ENCODE results near the gene TRIP13.

The TRIP13 gene

GRCh38 chr5:863244-863805 is 29.4 kb upstream of the TRIP13 start:
- Histone ChIP-seq H3K27me3 (ENCODE audit: control insufficient read depth, insufficient read depth, low read length) (no peaks in the 10 kb centered on the region), H3K4me3 (ENCODE audit: low read depth, low read length) (no peak overlapping the region), H3K9ac (no peak overlapping the region), H3K4me2 (ENCODE audit: low read length) (no peak overlapping the region), H3K27ac (no peak overlapping the region), H3K9me3 (ENCODE audit: control insufficient read depth, low read length) (no peaks in the 10 kb centered on the region), H3K36me3 (ENCODE audit: control insufficient read depth, insufficient read depth, low read length) (no peaks in the 10 kb centered on the region), H2AFZ (no peak overlapping the region), H3K79me2 (no peaks in the 10 kb centered on the region), H3K4me1 (peaks cover 4% of the 10 kb centered on the region)
- no peak for TF ChIP-seq CTCF (IDR thresholded peaks at IDR 0.05)

GRCh38 chr5:864492-865167 is 28.1 kb upstream of the TRIP13 start:
- Histone ChIP-seq H3K4me1 (peaks cover 4% of the 10 kb centered on the region), H2AFZ (no peak overlapping the region), H3K27me3 (ENCODE audit: control insufficient read depth, insufficient read depth, low read length) (no peaks in the 10 kb centered on the region), H3K9me3 (ENCODE audit: control insufficient read depth, low read length) (no peaks in the 10 kb centered on the region), H3K27ac (no peak overlapping the region), H3K4me3 (ENCODE audit: low read depth, low read length) (no peak overlapping the region), H3K9ac (no peak overlapping the region), H3K36me3 (ENCODE audit: control insufficient read depth, insufficient read depth, low read length) (no peaks in the 10 kb centered on the region), H3K79me2 (no peaks in the 10 kb centered on the region), H3K4me2 (ENCODE audit: low read length) (no peak overlapping the region)
- no peak for TF ChIP-seq CTCF (IDR thresholded peaks at IDR 0.05)

- Histone ChIP-seq H3K4me1 (peaks cover 4% of the 10 kb centered on the region), H3K79me2 (no peaks in the 10 kb centered on the region), H3K9me3 (ENCODE audit: control insufficient read depth, low read length) (no peaks in the 10 kb centered on the region), H3K9ac (no peak overlapping the region), H3K4me2 (ENCODE audit: low read length) (no peak overlapping the region), H3K4me3 (ENCODE audit: low read depth, low read length) (no peak overlapping the region), H3K36me3 (ENCODE audit: control insufficient read depth, insufficient read depth, low read length) (no peaks in the 10 kb centered on the region), H3K27me3 (ENCODE audit: control insufficient read depth, insufficient read depth, low read length) (no peaks in the 10 kb centered on the region), H2AFZ (no peak overlapping the region), H3K27ac (no peak overlapping the region)
- TF ChIP-seq CTCF (IDR thresholded peaks at IDR 0.05), result no peak
Measured at GRCh38 chr5:865168-865521, 27.5 kb upstream of the TRIP13 start.

GRCh38 chr5:865771-866170 is 26.9 kb upstream of the TRIP13 start:
- H3K36me3 ChIP-seq (ENCODE audit: control insufficient read depth, insufficient read depth, low read length), result no peaks in the 10 kb centered on the region
- no peak for TF ChIP-seq CTCF (IDR thresholded peaks at IDR 0.05)

More at GRCh38 chr5:865771-866170, 26.9 kb upstream of the TRIP13 start:
- no peaks in the 10 kb centered on the region for H3K9me3 ChIP-seq (ENCODE audit: control insufficient read depth, low read length)
- no peaks in the 10 kb centered on the region for H3K27me3 ChIP-seq (ENCODE audit: control insufficient read depth, insufficient read depth, low read length)
- peaks cover 4% of the 10 kb centered on the region for H3K4me1 ChIP-seq
- no peak overlapping the region for H2AFZ ChIP-seq
- no peaks in the 10 kb centered on the region for H3K79me2 ChIP-seq
- H3K27ac ChIP-seq, result no peak overlapping the region
- no peak overlapping the region for H3K9ac ChIP-seq
- no peak overlapping the region for H3K4me3 ChIP-seq (ENCODE audit: low read depth, low read length)
- H3K4me2 ChIP-seq (ENCODE audit: low read length), result no peak overlapping the region

Data from parathyroid adenoma (tissue), 2 donors.